ENCODE data around the gene ACTR6.

GRCh38 chr12:100267603-100268281 lies 67.1 kb downstream of the ACTR6 start:
- TF ChIP-seq CTCF (IDR thresholded peaks at IDR 0.05) (no peak), EP300 (IDR thresholded peaks at IDR 0.05) (no peak)
